PC-3 (cell line): ENCODE data around the gene TSC22D4. TPM values are rescaled to one million over a fixed set of nuclear protein-coding genes. Genes with fewer than 3 reads are reported as not detected.

Experiments
- ATAC-seq: fragments of 200-7000 bp; cut with Tn5 transposase; 2 replicates; pipeline ENCODE4 v1.9.1; 2020; ENCODE audit warnings: mild to moderate bottlenecking, moderate library complexity
- BruUV-seq: library from RNA; stranded (reverse); fragments of 400-500 nt; replicated peaks from 2 replicates; lab custom pipeline; 2021; lab: Mats Ljungman, UMichigan
- CTCF ChIA-PET: fragments of 300-600 bp; sonication (Branson Sonifier 250); formaldehyde crosslinking; loops from one replicate; lab custom pipeline; 2022; ENCODE audit warnings: antibody characterized with exemption; lab: Charles Lee
- POLR2A ChIA-PET: fragments of 300-600 bp; sonication (Branson Sonifier 250); formaldehyde crosslinking; loops from one replicate; lab custom pipeline; 2022; ENCODE audit warnings: antibody characterized with exemption; ENCODE audit not compliant: unreplicated experiment; lab: Charles Lee
- DNase-seq: peaks from one replicate; pipeline ENCODE4 v3.0.0-alpha.2; 2015
- H2AFZ ChIP-seq: fragments of 300-600 bp; sonication (generic); 2 replicates; pipeline ENCODE4 v1.6.0; 2016; ENCODE audit warnings: antibody characterized with exemption, low read length
- H3F3A ChIP-seq: fragments of 300-600 bp; sonication (generic); one replicate; pipeline ENCODE4 v1.6.0; 2017; ENCODE audit warnings: antibody characterized with exemption, low read length, control low read depth, mild to moderate bottlenecking; ENCODE audit not compliant: unreplicated experiment
- H3K27ac ChIP-seq: fragments of 300-600 bp; sonication (generic); 2 replicates; pipeline ENCODE4 v1.5.1; 2016; ENCODE audit warnings: mild to moderate bottlenecking, low read length
- H3K27me3 ChIP-seq: fragments of 300-600 bp; sonication (generic); 2 replicates; pipeline ENCODE4 v1.6.1; 2016; ENCODE audit warnings: low read length, mixed read lengths
- H3K36me3 ChIP-seq: fragments of 300-600 bp; sonication (generic); 2 replicates; pipeline ENCODE4 v1.6.1; 2016; ENCODE audit warnings: low read depth, mixed run types, low read length, mixed read lengths
- H3K4me1 ChIP-seq: fragments of 300-600 bp; sonication (generic); 2 replicates; pipeline ENCODE4 v1.5.1; 2016; ENCODE audit warnings: low read length; ENCODE audit not compliant: insufficient read depth
- H3K4me2 ChIP-seq: fragments of 300-600 bp; sonication (generic); 2 replicates; pipeline ENCODE4 v1.6.0; 2016; ENCODE audit warnings: low read length
- H3K4me3 ChIP-seq: fragments of 300-600 bp; sonication (generic); 2 replicates; pipeline ENCODE4 v1.5.1; 2016; ENCODE audit warnings: mild to moderate bottlenecking, low read length, mixed read lengths
- H3K79me2 ChIP-seq: fragments of 300-600 bp; sonication (generic); 2 replicates; pipeline ENCODE4 v1.6.1; 2017; ENCODE audit warnings: low read length, mixed read lengths
- H3K9ac ChIP-seq: fragments of 300-600 bp; sonication (generic); 2 replicates; pipeline ENCODE4 v1.6.0; 2016; ENCODE audit warnings: mild to moderate bottlenecking, low read length
- H3K9me2 ChIP-seq: fragments of 300-600 bp; sonication (generic); replicated peaks from 2 replicates; pipeline ENCODE4 v1.6.1; 2016; ENCODE audit warnings: mixed run types, low read length, mixed read lengths
- H3K9me3 ChIP-seq: fragments of 300-600 bp; sonication (generic); 2 replicates; pipeline ENCODE4 v1.6.1; 2016; ENCODE audit warnings: low read length, mixed read lengths
- H4K20me1 ChIP-seq: fragments of 300-600 bp; sonication (generic); 2 replicates; pipeline ENCODE4 v1.6.1; 2016; ENCODE audit warnings: low read length, mixed read lengths
- EZH2 ChIP-seq: fragments of 300-600 bp; sonication (generic); IDR thresholded peaks from one replicate; pipeline ENCODE4 v1.6.1; 2017; ENCODE audit warnings: antibody characterized with exemption, mild to moderate bottlenecking, low read length; ENCODE audit not compliant: unreplicated experiment
- EZH2phosphoT487 ChIP-seq: fragments of 300-600 bp; sonication (generic); IDR thresholded peaks from 2 replicates; pipeline ENCODE4 v1.6.1; 2018; ENCODE audit warnings: mild to moderate bottlenecking, antibody characterized with exemption, low read length, borderline replicate concordance
- intact Hi-C: fragments of 100-400 bp; cut with micrococcal nuclease; formaldehyde crosslinking; loops from 2 replicates; pipeline ENCODE4 v1.9.0; 2023
- total RNA-seq: library from RNA; depleted of rRNA; stranded (reverse); fragments of >200 nt; gene quantifications from 2 replicates; pipeline ENCODE4 v1.2.3, GENCODE V29; 2014
- TF ChIP-seq, protein P1 (sequence below): fragments of 300-600 bp; sonication (generic); conservative IDR thresholded peaks from 2 replicates; pipeline ENCODE4 v1.5.1; 2017; ENCODE audit warnings: antibody characterized with exemption, low read depth, mild to moderate bottlenecking, low read length

Gene TSC22D4
- total RNA-seq, 1 experiment from 2014 or later: 57.1 TPM

DNA sequence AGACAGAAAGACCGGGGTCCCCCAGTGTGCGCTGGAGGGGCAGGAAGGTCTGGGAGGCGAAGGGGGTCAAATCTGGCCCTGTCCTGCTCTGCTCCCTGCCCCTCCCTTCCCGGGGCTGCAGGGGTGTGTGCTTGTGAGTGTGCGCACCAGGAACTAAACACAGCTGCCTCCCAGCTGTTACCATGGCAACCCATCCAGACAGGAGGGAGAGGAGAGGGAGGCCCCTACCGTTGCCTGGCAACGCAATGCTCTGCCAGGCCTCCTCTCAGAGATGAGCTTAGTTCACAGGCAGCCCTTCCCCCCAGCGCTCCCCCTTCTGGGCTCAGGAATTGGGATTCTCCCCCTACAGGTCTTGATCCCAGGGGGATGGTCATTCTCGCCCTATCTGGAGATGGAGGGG, 10.8 kb upstream of the TSC22D4 start:
- ChIA-PET POLR2A (no interaction called here), CTCF (no interaction called here)
- no peaks in the 10 kb centered on the region for H3K79me2 ChIP-seq
- H3K36me3 ChIP-seq: no peaks in the 10 kb centered on the region
- H2AFZ ChIP-seq: no peak overlapping the region
- BruUV-seq: no TSS peak
- peak; percentile 35 for DNase-seq
- H3K9ac ChIP-seq: no peak overlapping the region
- H3K4me1 ChIP-seq: no peaks in the 10 kb centered on the region
- no peaks in the 10 kb centered on the region for H4K20me1 ChIP-seq
- no peaks in the 10 kb centered on the region for H3K27me3 ChIP-seq
- H3K9me3 ChIP-seq: no peaks in the 10 kb centered on the region
- H3F3A ChIP-seq: no peaks in the 10 kb centered on the region
- ATAC-seq: no peak; the same call in 1 of the 2 replicates
- intact Hi-C loops: no loop called here
- H3K4me2 ChIP-seq: no peak overlapping the region
- H3K9me2 ChIP-seq: no peaks in the 10 kb centered on the region
- H3K4me3 ChIP-seq: no peak overlapping the region
- TF ChIP-seq EZH2phosphoT487 (no peak), EZH2 (no peak)
- TF ChIP-seq, protein P1, sequence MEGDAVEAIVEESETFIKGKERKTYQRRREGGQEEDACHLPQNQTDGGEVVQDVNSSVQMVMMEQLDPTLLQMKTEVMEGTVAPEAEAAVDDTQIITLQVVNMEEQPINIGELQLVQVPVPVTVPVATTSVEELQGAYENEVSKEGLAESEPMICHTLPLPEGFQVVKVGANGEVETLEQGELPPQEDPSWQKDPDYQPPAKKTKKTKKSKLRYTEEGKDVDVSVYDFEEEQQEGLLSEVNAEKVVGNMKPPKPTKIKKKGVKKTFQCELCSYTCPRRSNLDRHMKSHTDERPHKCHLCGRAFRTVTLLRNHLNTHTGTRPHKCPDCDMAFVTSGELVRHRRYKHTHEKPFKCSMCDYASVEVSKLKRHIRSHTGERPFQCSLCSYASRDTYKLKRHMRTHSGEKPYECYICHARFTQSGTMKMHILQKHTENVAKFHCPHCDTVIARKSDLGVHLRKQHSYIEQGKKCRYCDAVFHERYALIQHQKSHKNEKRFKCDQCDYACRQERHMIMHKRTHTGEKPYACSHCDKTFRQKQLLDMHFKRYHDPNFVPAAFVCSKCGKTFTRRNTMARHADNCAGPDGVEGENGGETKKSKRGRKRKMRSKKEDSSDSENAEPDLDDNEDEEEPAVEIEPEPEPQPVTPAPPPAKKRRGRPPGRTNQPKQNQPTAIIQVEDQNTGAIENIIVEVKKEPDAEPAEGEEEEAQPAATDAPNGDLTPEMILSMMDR: no peak
- H3K27ac ChIP-seq: no peak overlapping the region

DNA sequence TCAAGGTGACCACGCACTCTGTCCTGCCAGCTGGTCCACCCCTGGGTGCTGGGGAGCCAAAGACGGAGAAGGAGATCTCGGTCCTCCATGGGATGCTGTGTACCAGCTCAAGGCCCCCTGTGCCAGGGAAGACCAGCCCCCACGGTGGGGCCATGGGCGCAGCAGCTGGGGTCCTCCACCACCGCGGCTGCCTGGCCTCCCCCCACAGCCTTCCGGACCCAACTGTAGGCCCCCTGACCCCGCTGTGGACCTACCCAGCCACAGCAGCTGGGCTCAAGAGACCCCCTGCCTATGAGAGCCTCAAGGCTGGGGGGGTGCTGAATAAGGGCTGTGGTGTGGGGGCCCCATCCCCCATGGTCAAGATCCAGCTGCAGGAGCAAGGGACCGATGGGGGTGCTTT, 10.1 kb upstream of the TSC22D4 start:
- no peak overlapping the region for H3K4me2 ChIP-seq
- H3K36me3 ChIP-seq: no peaks in the 10 kb centered on the region
- H3K27me3 ChIP-seq: no peaks in the 10 kb centered on the region
- BruUV-seq: no TSS peak
- no peak for TF ChIP-seq EZH2phosphoT487
- TF ChIP-seq, protein P1: no peak
- TF ChIP-seq EZH2: no peak
- no peaks in the 10 kb centered on the region for H3K4me1 ChIP-seq
- no peak overlapping the region for H3K9ac ChIP-seq
- no peak overlapping the region for H3K27ac ChIP-seq
- ChIA-PET POLR2A (no interaction called here), CTCF (no interaction called here)
- H3F3A ChIP-seq: no peaks in the 10 kb centered on the region
- ATAC-seq (no peak), DNase-seq (no peak)
- H3K9me3 ChIP-seq: no peaks in the 10 kb centered on the region
- no peaks in the 10 kb centered on the region for H3K79me2 ChIP-seq
- no peaks in the 10 kb centered on the region for H3K9me2 ChIP-seq
- H3K4me3 ChIP-seq: no peak overlapping the region
- no peak overlapping the region for H2AFZ ChIP-seq
- H4K20me1 ChIP-seq: no peaks in the 10 kb centered on the region
- intact Hi-C loops: no loop called here

DNA sequence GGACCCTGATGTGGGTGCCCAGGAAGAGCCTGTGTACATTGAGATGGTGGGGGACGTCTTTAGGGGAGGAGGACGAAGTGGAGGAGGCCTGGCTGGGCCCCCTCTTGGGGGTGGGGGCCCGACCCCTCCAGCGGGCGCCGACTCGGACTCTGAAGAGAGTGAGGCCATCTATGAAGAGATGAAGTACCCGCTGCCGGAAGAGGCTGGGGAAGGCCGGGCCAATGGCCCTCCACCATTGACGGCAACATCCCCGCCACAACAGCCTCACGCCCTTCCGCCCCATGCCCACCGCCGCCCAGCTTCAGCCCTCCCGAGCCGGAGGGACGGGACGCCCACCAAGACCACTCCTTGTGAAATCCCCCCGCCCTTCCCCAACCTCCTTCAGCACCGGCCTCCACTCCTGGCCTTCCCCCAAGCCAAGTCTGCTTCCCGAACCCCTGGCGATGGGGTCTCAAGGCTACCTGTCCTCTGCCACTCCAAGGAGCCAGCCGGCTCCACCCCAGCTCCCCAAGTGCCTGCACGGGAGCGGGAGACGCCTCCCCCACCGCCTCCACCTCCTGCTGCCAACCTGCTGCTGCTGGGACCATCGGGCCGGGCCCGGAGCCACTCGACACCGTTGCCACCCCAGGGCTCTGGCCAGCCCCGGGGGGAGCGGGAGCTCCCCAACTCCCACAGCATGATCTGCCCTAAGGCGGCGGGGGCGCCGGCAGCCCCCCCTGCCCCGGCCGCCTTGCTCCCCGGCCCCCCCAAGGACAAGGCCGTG, 9.5 kb upstream of the TSC22D4 start:
- no peak for DNase-seq
- no peaks in the 10 kb centered on the region for H3K4me1 ChIP-seq
- BruUV-seq: no TSS peak
- no peaks in the 10 kb centered on the region for H3K9me2 ChIP-seq
- H4K20me1 ChIP-seq: no peaks in the 10 kb centered on the region
- H3K4me2 ChIP-seq: no peak overlapping the region
- H2AFZ ChIP-seq: no peak overlapping the region
- ATAC-seq: no peak
- no peaks in the 10 kb centered on the region for H3K27me3 ChIP-seq
- ChIA-PET POLR2A (no interaction called here), CTCF (no interaction called here)
- no peaks in the 10 kb centered on the region for H3K9me3 ChIP-seq
- H3K27ac ChIP-seq: no peak overlapping the region
- no peak overlapping the region for H3K9ac ChIP-seq
- H3K79me2 ChIP-seq: no peaks in the 10 kb centered on the region
- intact Hi-C loops: no loop called here
- H3K4me3 ChIP-seq: no peak overlapping the region
- no peak for TF ChIP-seq EZH2
- TF ChIP-seq, protein P1: no peak
- no peak for TF ChIP-seq EZH2phosphoT487
- H3K36me3 ChIP-seq: no peaks in the 10 kb centered on the region
- H3F3A ChIP-seq: no peaks in the 10 kb centered on the region
